Activated CD4-positive, alpha-beta T cell treated with anti-CD3 and anti-CD28 coated beads, Interleukin-2, amount 50 U/mL, for 48 hours (primary cell): ENCODE results near the gene FOXO3B.
"Not testable (repeated sequence)": the region's sequence is repeated elsewhere in the genome, so short reads cannot be mapped to it uniquely, and the experiment has no call there.

ENCODE experiments used
- DNase-seq, 2 experiments: peaks; one replicate each; pipeline ENCODE4 v3.0.0-alpha.2; 2020

Gene FOXO3B

DNA sequence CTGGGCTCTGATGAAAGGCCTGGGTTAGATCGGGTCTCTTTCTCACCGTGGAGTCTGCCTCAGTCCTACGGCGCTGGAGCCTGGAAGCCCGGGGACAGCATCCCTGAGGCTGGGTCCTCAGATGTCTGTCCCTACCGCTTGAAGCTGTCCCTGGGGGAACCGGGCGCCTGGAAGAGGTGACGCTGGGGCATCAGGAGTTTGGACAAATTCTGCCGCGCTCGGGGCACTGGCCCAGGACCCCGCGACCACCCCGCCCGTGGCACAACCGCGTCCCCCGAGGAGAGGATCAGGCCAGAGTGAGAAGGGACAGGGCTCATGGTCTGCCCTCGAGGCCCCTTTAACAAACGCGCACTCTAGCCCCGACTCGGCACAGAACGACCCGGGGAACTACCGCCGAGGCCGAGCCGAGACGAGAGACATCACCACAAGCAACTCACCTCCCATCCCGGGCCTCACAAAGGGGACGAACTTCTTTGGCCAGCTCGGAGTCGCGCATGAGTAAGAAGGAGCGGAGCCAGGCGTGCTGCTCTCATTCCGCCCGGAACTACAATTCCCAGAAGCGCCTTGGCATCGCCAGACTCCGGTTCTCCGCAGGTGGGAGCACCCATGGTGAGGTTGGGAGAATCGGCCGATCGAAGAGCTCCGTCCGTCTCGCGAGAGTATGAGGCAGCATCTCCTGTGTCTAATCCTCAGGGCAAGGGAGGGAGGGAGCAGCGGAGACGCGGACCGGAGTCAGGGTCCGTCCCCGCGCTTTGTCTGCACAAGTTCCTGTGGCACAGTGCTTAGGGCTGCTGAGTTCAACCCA is at the start of gene FOXO3B:
FOXO3B (minus strand) TSS at position 548 of the 805 bp plus-strand sequence. CDS start 663 bp downstream, outside the sequence.
- DNase-seq, result peak; percentile 63 to 71

- DNase-seq, result not testable (repeated sequence)
Measured at GRCh38 chr17:18723509-18723908, 41.4 kb upstream of the FOXO3B start.

DNA sequence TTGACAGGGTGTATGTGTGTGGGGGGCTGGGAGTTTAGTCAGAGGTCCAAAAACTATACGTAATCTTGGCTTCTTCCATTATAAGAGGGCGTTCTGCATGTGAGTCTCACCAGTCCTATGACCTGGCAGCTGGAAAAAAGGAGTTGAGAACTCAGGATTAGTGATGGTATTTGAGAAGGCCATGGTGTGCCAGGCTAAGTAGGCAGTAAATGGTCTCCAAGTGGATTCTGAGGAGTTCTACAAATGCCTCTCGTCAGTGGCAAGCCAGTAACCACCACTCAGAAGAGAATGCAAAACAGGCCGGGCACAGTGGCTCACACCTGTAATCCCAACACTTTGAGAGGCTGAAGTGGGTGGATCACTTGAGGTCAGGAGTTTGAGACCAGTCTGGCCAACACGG is 40.5 kb upstream of the FOXO3B start:
- DNase-seq, result not testable (repeated sequence)

GRCh38 chr17:18721775-18722547 is 39.8 kb upstream of the FOXO3B start:
- not testable (repeated sequence) for DNase-seq

DNA sequence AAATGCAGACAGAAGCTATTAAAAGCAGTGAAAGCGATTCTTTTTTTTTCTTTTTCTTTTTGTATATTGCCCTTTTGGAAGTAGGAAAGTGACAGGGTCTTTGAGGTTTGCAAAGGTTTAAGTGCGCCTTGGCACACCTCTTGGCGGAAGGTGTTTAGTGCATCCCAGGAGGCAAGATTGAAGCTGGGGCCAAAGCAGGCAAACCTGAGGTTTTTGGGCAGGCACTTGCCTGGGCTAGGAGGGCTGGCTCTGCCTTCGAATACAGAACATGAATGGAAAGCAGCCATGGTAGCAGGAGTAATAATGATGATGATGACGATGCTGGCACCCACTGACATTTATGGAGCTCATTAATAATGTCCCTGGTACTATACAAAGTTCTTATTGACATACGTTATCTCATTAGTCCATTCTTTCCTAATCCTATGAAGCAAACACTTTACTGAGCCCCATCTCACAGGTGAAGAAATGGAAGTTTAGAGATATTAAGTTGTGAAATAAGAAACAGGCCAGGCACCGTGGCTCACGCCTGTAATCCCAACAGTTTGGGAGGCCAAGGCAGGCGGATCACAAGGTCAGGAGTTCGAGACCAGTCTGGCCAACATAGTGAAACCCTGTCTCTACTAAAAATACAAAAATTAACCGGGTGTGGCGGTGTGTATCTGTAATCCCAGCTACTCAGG is 37.5 kb upstream of the FOXO3B start:
- DNase-seq, result not testable (repeated sequence)

DNA sequence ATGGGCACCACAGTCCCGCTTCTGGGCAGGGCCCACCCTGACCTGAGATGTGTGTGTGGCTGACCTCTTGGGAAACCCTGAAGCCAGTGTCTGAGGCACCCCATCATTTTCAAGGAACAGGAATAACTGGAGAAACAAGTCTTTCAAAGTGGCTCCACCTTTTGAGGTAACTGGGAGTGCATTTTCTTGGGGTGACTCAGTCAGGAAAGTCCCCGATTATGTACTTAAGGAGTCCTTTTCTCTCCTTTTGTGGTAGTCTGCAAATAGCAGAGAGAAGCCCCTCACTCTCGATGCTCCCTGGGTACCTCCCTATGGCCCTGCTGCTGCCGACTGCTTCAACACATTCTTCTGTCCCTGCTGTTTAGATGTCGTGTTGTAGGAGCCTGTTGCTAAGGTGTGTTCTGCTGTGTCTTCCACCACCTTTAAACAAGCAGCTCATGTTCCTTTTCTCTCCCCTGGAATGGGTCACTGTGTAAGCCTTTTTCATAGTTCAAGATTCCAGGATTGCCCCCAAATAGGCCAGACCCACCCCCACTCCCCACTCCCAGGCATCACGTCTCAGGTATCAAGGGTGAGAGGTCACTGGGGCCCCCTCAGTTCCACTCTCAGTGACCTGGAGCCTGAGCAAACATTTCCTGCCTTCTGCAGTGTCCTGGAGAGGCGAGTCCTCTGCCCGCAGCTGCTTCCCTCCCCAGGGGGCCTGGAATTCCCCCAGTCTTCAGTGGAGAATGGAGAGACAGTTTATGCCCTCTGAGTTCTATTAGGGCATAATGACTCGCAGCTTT is 36.7 kb upstream of the FOXO3B start:
- DNase-seq, result not testable (repeated sequence)

GRCh38 chr17:18712354-18712999 is 30.4 kb upstream of the FOXO3B start:
- DNase-seq, result peak; percentile 64 to 74

DNA sequence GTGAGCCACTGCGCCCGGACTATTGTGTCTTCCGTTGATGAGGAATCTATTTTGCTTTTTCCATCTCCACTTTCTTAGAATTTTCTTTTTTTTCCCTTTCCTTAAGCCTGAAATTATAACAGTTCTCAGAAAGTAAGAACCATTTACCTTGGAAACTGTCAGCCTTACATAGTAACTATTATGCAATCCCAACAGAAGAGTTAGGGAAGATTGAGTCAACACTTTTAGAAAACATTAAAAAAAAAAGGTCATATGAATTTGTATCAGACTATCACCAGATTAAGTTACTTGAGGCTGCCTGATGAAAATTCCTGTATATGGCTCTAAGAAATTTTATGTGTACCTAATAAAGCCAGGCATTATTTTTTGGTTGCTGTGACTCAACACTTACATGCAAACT is 26.1 kb upstream of the FOXO3B start:
- DNase-seq, result not testable (repeated sequence)

DNA sequence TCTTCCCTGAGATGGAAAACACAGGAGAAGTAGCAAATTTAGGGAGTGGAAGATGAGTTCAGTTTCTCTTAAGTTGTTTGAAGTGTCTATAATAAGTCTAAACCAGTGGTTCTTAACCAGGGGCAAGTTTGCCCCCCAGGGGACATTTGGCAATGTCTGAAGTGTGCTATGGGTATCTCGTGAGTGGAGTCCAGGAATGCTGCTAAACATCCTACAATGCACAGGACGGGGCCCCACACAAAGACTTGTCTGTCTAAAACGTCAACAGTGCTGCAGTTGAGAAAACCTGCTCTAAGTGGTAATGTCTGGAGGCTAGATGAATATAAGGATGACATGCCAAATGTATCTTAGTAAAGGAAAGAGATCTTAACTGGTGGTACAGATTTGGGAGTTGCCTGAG is 23.8 kb upstream of the FOXO3B start:
- DNase-seq, result not testable (repeated sequence)

DNA sequence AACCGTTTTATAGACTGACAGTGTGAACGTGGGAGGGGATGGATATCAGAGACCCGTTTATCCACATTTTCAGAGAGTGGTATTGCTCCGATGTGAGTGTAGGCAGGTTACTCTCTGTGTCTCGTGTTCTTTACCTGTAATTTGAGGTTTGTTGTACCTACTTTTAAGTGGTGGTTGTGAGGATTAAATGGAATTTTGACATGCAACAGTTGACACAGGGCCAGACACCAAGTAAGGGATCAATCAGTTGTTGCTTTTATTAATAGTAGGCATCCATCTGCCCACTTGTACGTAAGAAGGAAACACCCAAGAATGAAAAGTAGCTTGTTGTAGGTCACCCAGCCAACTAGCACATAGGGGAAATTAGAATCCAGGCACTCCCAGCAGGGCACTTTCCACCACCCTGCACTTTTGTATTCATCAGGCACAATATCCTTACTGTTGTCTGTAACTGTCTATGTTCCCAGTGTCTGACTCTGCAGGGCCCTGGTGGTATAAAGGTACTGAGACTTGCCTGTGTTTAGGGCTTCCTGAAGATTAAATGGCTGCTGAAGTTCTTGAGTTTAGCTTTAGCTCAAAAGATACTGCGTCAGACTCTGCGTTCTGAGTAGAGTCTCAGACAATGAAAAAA is 16.5 kb upstream of the FOXO3B start:
- DNase-seq, result not testable (repeated sequence)

DNA sequence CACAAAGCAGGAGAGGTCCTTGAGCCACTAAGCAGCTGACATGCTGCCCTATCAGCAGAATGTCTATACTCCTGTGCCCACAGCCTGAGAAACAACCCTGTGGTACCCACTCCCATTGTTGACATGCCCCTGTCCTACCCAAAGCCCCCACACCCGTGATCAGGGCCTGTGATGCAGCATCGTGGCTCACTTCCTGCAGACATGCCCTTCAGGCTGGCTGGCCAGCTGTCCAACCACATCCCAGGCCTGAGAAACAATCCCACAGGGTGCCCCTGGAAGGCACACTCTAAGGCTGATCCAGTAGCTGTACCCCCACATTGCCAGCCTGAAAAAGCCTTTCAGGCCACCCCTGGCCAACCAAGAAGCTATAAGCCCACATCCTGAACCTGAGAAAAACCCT is 13.0 kb upstream of the FOXO3B start:
- not testable (repeated sequence) for DNase-seq

- DNase-seq, result not testable (repeated sequence)
Measured at GRCh38 chr17:18682668-18683067, 554 bp upstream of the FOXO3B start.

DNA sequence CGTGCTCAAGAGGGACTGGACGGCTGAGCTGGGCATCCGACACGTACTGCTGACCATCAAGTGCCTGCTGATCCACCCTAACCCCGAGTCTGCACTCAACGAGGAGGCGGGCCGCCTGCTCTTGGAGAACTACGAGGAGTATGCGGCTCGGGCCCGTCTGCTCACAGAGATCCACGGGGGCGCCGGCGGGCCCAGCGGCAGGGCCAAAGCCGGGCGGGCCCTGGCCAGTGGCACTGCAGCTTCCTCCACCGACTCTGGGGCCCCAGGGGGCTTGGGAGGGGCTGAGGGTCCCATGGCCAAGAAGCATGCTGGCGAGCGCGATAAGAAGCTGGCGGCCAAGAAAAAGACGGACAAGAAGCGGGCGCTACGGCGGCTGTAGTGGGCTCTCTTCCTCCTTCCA is 4.7 kb downstream of the FOXO3B start:
- DNase-seq, result not testable (repeated sequence)

DNA sequence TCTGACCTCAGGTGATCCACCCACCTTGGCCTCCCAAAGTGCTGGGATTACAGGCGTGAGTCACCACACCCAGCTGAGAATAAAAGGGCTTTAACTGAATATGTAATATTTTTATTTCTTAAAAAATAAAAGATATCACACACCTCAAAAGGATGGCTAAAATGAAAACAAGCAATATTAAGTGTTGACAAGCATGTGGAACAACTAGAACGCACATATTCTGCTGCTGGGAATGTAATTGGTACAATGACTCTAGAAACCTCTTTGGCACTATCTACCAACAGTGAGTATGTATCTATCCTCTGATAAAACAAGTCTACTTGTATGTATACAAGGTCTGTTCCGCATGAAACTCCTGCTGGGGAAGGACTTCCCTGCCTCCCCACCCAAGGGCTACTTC is 5.2 kb downstream of the FOXO3B start:
- not testable (repeated sequence) for DNase-seq

- not testable (repeated sequence) for DNase-seq
Measured at GRCh38 chr17:18672395-18673227, 9.5 kb downstream of the FOXO3B start.

DNA sequence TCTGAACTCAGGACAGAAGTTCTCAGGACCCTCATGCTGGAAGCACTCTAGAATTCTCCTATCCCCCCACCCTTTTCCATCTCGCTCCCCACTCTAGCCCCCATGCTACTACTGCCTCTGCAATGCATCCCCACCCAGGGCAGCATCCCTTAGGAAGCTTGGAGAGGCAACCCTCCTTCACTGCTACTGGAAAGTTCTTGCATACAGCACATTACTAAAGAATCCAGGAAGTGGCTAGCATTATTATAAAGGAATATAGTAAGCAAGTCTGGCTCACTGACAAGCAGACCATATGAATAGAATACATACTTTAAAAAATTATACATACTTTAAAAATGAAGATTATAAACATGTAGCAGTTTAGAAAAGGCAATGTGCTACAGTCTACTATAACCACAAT is 13.5 kb downstream of the FOXO3B start:
- DNase-seq, result not testable (repeated sequence)

- DNase-seq, result not testable (repeated sequence)
Measured at GRCh38 chr17:18667535-18667934, 14.6 kb downstream of the FOXO3B start.

DNA sequence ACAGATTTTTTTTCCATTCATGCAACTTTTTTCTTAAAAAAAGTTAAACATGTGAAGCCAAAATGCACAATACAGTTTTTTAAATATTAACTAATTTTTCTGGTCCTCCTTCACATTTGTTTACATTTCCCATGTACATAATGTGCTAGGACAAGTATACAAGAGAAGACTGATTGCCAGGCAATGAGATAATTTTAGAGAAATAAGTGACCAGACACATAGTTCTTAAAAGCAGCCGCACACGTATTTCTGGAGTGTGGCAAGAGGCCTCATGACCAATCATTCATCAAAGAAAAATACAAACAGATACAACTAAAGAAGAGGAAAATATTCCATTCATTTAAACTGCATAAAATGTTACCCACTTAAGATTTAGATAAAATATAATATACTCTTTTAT is 15.8 kb downstream of the FOXO3B start:
- DNase-seq, result not testable (repeated sequence)

GRCh38 chr17:18661924-18662624 is 20.0 kb downstream of the FOXO3B start:
- not testable (repeated sequence) for DNase-seq

GRCh38 chr17:18650094-18650493 is 32.0 kb downstream of the FOXO3B start:
- DNase-seq, result not testable (repeated sequence)
